ENCODE data around the gene B4GALT2. TPM values are rescaled to one million over a fixed set of nuclear protein-coding genes. Genes with fewer than 3 reads are reported as not detected.

The B4GALT2 gene
- total and polyA plus RNA-seq, 9 of the 15 experiments (the other 6 are each of a cell fraction or from before 2014, with no cell fraction given), result 1.3 to 86.8 (median 43.8) TPM

DNA sequence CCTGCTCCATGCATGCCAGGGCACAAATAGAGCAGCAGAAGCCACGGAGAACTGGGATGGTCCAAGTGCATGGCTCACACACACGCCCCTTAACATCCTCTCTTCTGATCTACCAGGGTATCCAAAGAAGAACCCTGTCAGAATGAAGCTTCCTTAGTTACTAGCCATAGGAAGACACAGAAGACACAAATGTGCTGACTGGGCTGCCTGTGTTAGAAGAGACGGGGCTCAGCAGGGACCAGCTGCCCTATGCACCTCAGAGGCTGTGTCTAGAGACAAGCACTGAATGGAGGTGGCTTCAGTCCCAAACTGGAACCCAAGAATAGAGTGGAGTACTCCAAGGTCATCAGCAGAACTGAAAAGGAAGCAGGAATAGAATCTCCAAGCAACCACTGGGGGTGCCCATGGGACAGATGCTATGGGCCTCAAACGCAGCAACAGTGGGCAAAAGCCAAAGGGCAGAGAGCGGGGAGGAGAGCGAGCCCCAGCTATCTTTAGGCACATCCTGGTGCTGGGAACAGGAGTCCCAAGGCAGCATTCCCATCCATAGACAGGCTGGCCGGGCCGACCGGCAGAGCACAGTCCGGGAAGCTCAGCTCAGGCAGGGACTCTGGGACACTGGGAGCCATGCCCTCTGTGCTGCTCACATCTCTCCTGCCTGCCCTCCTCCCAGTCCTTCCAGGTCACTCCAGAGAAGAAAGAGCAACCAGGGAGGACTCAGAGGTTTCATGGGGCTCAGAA lies 42.7 kb downstream of the B4GALT2 start (continued):
- TF ChIP-seq ZNF318 (IDR thresholded peaks at IDR 0.05; ENCODE audit: borderline replicate concordance in 1 of 2, low read depth in 1 of 2), result no peak
- peak; percentile 45 for TF ChIP-seq MAFF (IDR thresholded peaks at IDR 0.05; ENCODE audit: low read length)
- no peak for TF ChIP-seq RBM34 (IDR thresholded peaks at IDR 0.05; ENCODE audit: borderline replicate concordance, insufficient read depth, low read length)
- TF ChIP-seq ZNF76 (CRISPR knock-in tag; IDR thresholded peaks at IDR 0.05; ENCODE audit: borderline replicate concordance), result no peak
- no peak for TF ChIP-seq GATAD2B (IDR thresholded peaks at IDR 0.05; ENCODE audit: borderline replicate concordance)
- TF ChIP-seq NR1H2 (CRISPR knock-in tag; IDR thresholded peaks at IDR 0.05), result no peak
- no peak for TF ChIP-seq RCOR1 (IDR thresholded peaks at IDR 0.05; ENCODE audit: borderline replicate concordance in 1 of 2, low read depth in 2 of 2, low read length in 2 of 2)
- no peak for TF ChIP-seq ZNF12 (CRISPR knock-in tag; IDR thresholded peaks at IDR 0.05)

Measured in K562 (cell line).